HG03354 (cell line): Measurements from ENCODE around the gene GPER1.
A peak's percentile ranks its signal among the peaks of the same experiment; 100 is the strongest.

Source experiments
- ATAC-seq: cut with Tn5 transposase; IDR thresholded peaks from one replicate; pipeline ENCODE4 v1.9.1; 2021; ENCODE audit warnings: mild to moderate bottlenecking; ENCODE audit not compliant: unreplicated experiment, poor library complexity, severe bottlenecking

Gene GPER1

GRCh38 chr7:1085266-1085665 is 2.6 kb upstream of the GPER1 start:
- no peak for ATAC-seq

GRCh38 chr7:1085910-1086421 is 1.9 kb upstream of the GPER1 start:
- no peak for ATAC-seq

- peak; percentile 80 for ATAC-seq
These were observed 1.1 kb upstream of the GPER1 start for GRCh38 chr7:1086588-1087464.

GRCh38 chr7:1087465-1087814 is 473 bp upstream of the GPER1 start:
- ATAC-seq, result no peak

- ATAC-seq, result no peak
These were observed 2.3 kb downstream of the GPER1 start for GRCh38 chr7:1090236-1090635.

GRCh38 chr7:1090686-1091643 is 3.1 kb downstream of the GPER1 start:
- no peak for ATAC-seq

- no peak for ATAC-seq
These were observed 3.7 kb downstream of the GPER1 start for GRCh38 chr7:1091644-1092027.

GRCh38 chr7:1092161-1092632 is 4.3 kb downstream of the GPER1 start:
- ATAC-seq, result no peak

- no peak for ATAC-seq
These were observed 5.0 kb downstream of the GPER1 start for GRCh38 chr7:1092806-1093501.

- no peak for ATAC-seq
These were observed 5.6 kb downstream of the GPER1 start for GRCh38 chr7:1093502-1093843.

- ATAC-seq, result no peak
These were observed 6.1 kb downstream of the GPER1 start for GRCh38 chr7:1093916-1094508.

- ATAC-seq, result no peak
These were observed 7.0 kb downstream of the GPER1 start for GRCh38 chr7:1094870-1095269.

- ATAC-seq, result no peak
These were observed 7.8 kb downstream of the GPER1 start for GRCh38 chr7:1095621-1096155.

GRCh38 chr7:1096156-1097119 is 8.5 kb downstream of the GPER1 start:
- ATAC-seq, result no peak

GRCh38 chr7:1097120-1097504 is 9.2 kb downstream of the GPER1 start:
- no peak for ATAC-seq

- no peak for ATAC-seq
These were observed 10.6 kb downstream of the GPER1 start for GRCh38 chr7:1098243-1099153.

GRCh38 chr7:1099154-1099542 is 11.2 kb downstream of the GPER1 start:
- no peak for ATAC-seq
